EH (cell line): ENCODE data around the gene PCSK2.
A peak's percentile ranks its signal among the peaks of the same experiment; 100 is the strongest.

Experiments used
- DNase-seq: peaks from one replicate; pipeline ENCODE4 v3.0.0-alpha.2; 2015; ENCODE audit warnings: low read depth

PCSK2 gene

DNA sequence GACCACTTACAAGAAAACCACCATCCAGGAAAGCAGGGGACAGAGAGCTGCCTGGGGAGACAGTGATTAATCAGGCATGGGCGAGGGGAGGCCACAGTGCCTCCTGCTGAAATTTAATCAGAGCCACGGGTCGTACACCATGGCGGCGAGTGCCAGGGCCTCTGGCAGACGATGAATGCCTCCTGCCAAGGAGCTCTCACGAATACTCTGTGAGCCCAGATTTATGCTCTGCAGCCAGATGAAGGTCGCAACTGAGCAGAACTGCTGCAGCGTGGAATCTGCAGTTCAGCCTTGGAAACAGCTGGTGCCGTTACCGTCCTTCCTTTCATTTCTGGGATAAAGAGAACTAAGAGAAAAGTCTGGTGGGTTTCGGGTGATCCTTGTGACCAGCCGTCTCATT is 218.7 kb downstream of the PCSK2 start:
- no peak for DNase-seq

DNA sequence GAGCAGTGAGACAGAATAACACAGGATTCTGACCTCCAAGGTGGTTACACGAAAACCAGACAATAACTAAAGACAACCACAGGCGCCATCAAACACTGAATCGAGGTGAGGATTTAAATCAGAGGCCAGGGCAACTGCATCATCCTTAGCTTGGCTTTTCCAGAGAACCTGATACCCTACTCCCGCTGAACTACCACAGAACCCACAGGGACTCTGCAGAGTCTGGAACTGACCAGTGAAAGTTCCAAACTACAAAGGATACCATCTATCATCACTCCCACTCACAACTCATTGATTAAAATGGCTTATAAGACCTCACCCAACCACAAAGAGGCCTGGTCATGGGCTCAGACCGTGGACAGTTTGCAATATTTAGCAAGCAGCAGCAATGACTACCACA is 219.3 kb downstream of the PCSK2 start:
- DNase-seq: no peak

DNA sequence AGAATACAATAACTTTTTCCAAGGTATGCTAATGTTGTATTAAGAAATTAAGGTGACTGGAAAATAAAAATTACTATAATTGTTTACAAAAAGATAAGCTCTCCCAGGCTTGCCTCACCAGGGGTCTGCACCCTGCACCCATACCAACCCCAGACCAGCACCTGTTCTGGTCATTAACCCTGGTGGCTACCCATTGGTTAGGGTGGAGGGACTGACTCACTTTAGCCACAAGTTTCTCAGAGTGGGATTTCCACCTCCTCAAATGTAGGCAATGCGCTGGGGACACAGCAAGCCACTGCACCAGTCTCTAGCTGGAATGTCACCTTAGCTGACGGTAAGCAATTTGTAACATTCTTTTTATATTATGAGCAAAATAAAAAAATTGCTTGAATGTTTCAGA is 221.2 kb downstream of the PCSK2 start:
- DNase-seq: no peak

GRCh38 chr20:17449031-17449430 is 222.2 kb downstream of the PCSK2 start:
- no peak for DNase-seq

DNA sequence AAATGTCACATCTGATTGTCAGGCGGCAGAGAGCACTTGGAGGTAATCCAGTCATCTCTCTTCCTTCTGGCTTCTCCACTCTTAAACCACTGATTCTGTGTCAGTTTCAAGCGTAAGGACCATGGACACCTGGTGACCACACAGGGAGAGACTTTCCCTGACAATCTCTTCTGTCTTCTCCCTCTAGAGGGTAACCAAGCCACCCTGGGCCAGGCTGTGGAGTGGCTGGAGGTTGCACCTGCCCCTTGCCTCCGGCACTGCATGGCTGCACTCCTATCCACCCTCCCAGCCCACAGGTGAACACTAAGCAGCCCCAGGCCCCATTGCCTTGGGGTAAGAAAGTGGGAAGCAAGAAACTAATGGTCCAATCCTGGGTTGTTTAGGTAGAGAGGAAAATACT is 225.6 kb downstream of the PCSK2 start:
- DNase-seq: no peak

- no peak for DNase-seq
Observed at GRCh38 chr20:17453592-17453991, 226.8 kb downstream of the PCSK2 start.

DNA sequence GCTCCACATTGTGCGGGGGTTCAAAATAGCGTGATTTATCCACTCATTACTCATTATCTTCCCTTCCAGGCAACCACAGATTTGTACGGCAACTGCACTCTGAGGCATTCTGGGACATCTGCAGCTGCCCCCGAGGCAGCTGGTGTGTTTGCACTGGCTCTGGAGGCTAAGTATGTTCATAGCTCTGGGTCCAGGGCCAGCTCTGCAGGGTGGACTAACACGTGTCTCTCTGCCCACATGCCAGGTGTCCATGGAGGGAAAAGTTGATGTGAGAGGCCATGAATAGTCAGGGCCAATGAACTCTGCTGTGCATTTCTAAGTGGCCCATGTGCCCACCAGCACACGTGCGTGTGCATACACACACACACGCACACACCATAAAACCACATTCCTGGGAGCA is 229.4 kb downstream of the PCSK2 start:
- no peak for DNase-seq

DNA sequence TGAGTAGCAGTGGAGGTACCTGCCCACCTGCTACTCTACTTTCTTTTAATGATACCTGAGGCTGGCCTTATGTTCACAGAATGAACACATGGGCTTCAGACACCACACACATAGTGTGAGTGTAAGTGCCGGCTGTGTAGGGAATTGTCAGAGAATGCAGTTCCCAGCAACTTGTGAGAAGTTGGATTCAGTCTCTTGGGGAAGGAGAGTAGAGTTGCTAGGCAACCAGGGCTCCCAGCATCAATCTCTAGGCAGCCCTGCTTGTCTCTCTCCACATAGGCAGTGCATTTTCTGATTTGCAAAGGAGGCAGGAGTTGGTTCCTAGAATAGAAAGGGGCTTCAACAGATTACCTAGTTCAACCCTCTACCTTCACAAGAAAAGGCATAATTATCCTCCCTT is 230.2 kb downstream of the PCSK2 start:
- DNase-seq: no peak

GRCh38 chr20:17457588-17458190 is 230.8 kb downstream of the PCSK2 start:
- DNase-seq: peak; percentile 11

DNA sequence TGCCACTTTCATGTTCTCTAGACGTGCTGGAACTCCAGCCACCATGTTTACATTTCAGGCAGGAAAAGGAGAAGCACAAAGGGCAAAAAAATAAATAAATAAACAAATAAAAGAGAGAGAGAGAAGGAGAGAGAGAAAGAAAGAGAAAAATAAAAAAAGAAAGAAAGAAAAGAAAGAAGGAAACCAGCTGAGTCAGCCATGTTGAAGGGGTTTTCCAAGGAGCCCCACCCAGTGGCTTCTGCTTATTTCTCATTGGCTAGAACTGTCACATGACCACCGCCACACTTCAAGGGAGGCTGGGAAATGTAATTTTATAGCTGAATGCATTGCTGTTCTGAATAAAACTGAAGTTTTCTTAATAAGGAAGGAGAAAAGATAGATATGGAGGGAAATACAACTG is 233.3 kb downstream of the PCSK2 start:
- peak; percentile 6 for DNase-seq

GRCh38 chr20:17461941-17462340 is 235.1 kb downstream of the PCSK2 start:
- no peak for DNase-seq

DNA sequence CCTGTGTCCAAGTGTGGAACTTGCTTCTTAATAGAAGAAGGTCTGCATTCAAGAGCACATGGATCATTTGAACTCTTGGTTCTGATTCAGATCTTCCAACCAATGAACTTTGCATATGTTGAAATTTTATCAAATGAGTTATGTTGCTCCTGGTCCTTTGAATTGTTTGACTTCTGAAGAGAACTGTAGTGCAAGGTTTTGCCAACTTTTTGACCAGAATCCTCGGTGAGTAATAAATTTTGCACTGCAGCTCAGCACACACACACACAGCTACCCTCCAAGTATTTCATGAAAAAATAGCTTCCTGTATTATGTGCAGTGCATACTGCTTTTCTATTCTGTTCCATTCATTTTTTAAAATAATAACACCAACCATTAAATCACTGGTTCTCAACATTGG is 236.9 kb downstream of the PCSK2 start:
- no peak for DNase-seq

DNA sequence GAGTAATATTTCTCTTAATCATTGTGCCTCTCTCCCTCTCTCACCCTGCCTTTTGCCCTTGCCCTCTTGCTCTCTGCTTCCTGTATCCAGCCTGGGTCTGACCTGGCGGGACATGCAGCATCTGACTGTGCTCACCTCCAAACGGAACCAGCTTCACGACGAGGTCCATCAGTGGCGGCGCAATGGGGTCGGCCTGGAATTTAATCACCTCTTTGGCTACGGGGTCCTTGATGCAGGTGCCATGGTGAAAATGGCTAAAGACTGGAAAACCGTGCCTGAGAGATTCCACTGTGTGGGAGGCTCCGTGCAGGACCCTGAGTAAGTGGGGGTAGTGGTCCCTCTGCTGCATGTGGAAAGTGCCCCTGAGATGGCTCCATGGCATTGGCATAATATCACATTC is 238.4 kb downstream of the PCSK2 start:
- DNase-seq: no peak

- DNase-seq: no peak
Observed at GRCh38 chr20:17466641-17467040, 239.8 kb downstream of the PCSK2 start.

- DNase-seq: no peak
Observed at GRCh38 chr20:17467120-17467655, 240.3 kb downstream of the PCSK2 start.

DNA sequence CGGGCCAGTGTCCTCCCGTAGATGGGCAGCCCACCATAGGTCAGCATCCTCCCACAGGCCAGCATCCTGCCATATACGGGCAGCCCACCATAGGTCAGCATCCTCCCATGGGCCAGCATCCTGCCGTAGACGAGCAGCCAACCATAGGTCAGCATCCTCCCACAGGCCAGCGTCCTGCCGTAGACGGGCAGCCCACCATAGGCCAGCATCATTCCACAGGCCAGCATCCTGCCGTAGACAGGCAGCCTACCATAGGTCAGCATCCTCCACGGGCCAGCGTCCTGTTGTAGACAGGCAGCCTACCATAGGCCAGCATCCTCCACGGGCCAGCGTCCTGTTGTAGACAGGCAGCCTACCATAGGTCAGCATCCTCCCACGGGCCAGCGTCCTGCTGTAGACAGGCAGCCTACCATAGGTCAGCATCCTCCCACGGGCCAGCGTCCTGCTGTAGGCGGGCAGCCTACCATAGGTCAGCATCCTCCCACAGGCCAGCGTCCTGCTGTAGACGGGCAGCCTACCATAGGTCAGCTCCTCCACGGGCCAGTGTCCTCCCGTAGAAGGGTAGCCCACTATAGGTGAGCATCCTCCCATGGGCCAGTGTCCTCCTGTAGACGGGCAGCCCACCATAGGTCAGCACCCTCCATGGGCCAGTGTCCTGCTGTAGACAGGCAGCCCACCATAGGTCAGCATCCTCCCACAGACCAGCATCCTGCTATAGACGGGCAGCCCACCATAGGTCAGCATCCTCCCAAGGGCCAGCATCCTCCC is 241.4 kb downstream of the PCSK2 start:
- DNase-seq: no peak

DNA sequence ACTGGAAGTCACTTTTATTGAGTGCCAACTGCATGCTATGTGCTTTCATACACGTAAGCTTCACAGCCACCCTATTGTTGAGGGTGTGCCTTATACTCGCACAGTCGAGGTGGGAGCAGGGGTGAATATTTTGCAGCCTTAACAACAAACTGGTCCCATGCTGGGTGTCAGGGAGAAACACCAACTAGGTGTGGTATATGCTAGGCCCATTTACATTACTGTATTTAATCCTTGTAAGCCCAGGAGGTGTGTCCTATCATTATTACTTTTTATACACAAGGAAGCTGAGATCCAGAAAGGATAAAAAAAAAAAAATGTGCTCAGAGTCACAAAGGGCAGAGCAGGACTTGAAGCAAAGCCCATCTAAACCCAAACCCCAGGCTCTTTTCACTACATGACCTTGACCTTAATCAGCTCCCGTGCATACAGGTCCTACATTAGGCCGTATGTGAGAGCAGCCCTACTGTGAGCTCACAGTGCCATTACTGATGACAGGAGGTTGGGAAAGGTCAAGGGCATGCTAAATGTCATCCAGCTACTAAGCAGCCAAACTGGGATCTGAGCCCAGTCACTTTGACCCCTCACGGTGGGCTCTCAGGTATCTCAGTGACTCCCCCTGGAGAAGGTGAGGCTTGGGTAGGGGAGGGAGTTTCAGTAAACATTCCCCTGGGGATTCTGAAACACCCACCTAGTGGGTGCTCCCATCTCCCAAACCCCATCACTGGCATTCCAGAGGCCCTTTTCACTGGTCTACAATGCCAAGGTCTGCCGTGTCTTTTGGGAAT is 242.6 kb downstream of the PCSK2 start:
- DNase-seq: no peak

DNA sequence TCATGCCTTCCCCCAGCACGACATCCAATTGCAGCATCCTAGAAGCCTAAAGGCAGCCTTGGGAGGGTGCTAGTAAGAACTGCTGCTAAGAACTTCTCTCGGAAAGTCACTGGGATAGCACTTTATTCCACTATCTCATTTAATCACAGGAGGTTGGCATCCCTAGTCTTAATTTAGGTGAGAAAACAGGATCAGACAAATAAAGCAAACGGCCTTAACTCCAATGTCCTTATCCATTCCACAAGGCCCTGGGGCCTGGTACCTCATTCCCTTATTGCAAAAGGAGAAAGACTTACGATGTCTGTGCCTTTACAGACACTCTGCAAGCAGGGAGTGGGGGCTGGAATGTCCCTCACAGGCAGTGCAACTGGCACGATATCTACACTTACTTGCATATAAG is 243.7 kb downstream of the PCSK2 start:
- no peak for DNase-seq

GRCh38 chr20:17470973-17471372 is 244.1 kb downstream of the PCSK2 start:
- no peak for DNase-seq

DNA sequence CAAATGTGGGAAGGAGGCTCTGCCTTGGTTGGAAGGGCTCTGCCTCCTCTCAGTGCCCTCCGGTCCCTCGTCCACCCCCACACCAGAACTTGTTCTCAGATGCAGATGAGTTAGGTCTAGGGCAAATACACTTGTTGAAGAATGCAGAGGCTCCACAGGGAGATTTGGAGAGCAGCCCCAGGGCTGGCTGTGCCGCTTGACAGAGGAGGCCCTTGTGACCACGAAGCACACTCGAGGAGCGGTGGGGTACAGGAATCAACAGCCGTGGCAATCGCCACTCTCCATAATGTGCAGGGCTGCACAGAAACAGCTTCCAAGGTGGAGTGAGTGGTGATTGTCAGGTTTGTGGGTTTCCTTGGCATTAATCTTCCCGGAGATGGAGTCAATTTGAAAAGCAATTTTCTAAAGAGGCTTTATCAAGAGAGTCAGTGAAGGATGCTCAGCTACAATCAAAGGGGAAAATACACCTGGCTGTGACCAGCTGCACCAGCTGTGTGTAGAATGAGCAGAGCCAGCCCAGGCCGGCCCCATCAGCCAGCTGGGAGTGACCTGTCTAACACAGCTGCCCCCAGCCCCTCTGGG is 244.9 kb downstream of the PCSK2 start:
- no peak for DNase-seq

DNA sequence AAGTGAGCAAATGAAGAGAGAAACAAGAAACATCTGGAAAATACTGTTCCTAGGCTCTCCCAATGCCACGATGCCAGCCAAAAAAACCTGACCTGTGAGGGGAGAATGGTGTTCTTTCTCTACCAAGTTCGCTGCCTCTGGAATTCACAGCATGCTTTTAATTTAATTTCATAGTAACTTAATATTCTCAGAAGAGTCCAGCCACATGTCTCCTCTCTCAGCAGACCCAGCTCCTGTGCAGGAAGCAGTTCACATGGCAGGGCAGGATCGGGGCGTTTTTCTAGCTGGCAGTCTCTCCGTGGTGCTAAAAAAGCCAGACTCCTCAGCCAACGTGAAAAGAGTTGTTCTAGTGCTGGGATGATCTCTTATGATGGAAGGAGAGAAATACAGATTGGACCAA is 246.8 kb downstream of the PCSK2 start:
- no peak for DNase-seq

GRCh38 chr20:17479063-17479657 is 252.3 kb downstream of the PCSK2 start:
- no peak for DNase-seq
